Activated naive CD8-positive, alpha-beta T cell treated with anti-CD3 and anti-CD28 coated beads for 36 hours (primary cell): ENCODE measurements around the gene SATB2. TPM values are rescaled to one million over a fixed set of nuclear protein-coding genes. Genes with fewer than 3 reads are reported as not detected.

Source experiments
- DNase-seq: peaks from one replicate; pipeline ENCODE4 v3.0.0; 2021
- H3K27ac Mint-ChIP-seq: one replicate; pipeline ENCODE4 v1.8.0; 2022; ENCODE audit warnings: mild to moderate bottlenecking, moderate library complexity, mixed read lengths
- H3K27me3 Mint-ChIP-seq: one replicate; pipeline ENCODE4 v1.8.0; 2022; ENCODE audit warnings: mild to moderate bottlenecking, mixed read lengths
- H3K36me3 Mint-ChIP-seq: one replicate; pipeline ENCODE4 v1.8.0; 2021; ENCODE audit warnings: mild to moderate bottlenecking, mixed read lengths
- H3K4me1 Mint-ChIP-seq: one replicate; pipeline ENCODE4 v1.8.0; 2021; ENCODE audit warnings: mixed read lengths
- H3K4me3 Mint-ChIP-seq: one replicate; pipeline ENCODE4 v1.8.0; 2022; ENCODE audit warnings: mild to moderate bottlenecking, moderate library complexity, mixed read lengths
- H3K9me3 Mint-ChIP-seq: one replicate; pipeline ENCODE4 v1.8.0; 2022; ENCODE audit warnings: mixed read lengths
- total RNA-seq, 2 experiments: library from RNA; stranded (reverse); gene quantifications; one replicate each; pipeline ENCODE4 v1.2.3, GENCODE V29; 2021

Gene SATB2
- total RNA-seq, 2 experiments from 2014 or later = 0.27 to 0.28 TPM

DNA sequence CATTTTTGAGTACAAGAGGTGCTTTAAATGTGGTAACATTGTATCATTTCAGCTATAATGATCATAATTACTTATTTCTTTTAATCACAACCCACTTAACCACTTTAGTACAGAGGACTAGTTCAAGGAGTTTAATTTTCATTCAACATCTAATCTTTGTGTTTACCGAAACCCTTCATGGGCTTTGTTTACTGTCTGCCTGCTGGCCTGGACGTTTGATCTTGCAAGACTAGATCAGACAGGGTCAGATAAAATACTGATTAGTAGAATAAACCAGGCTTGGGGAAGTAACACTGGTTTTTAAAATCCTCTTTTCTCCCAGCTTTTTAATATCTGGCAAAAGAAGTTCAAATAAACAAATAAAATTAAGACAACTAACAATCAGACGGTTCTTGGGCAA lies 93.6 kb downstream of the SATB2 start:
- Mint-ChIP-seq H3K9me3 (no peaks in the 10 kb centered on the region), H3K4me3 (no peak overlapping the region), H3K27me3 (peaks cover 22% of the 10 kb centered on the region), H3K27ac (no peak overlapping the region), H3K36me3 (no peaks in the 10 kb centered on the region), H3K4me1 (no peaks in the 10 kb centered on the region)
- DNase-seq = no peak

DNA sequence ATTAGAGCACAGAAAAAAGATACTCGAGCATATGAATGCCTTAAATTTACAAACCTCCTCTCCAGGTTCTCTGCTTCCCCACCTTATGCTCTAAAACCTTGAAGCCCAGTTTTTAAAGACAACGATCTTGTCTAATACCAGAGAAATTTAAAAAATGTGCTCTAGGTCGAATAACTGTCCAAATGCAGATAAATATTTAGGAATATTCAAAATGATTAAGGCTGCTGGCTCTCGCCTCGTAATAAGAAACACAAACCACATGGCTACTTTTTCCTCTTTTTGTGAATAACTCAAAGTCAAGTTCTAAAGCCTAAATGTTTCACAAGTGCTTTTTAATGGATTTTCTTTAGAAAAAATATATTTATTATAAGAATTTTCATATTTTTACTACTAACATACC lies 101.3 kb downstream of the SATB2 start:
- no peak overlapping the region for H3K4me3 Mint-ChIP-seq
- DNase-seq = no peak
- H3K27ac Mint-ChIP-seq = no peak overlapping the region
- no peaks in the 10 kb centered on the region for H3K9me3 Mint-ChIP-seq
- peaks cover 5% of the 10 kb centered on the region for H3K27me3 Mint-ChIP-seq
- no peaks in the 10 kb centered on the region for H3K36me3 Mint-ChIP-seq
- H3K4me1 Mint-ChIP-seq = no peaks in the 10 kb centered on the region

- Mint-ChIP-seq H3K27me3 (no peaks in the 10 kb centered on the region), H3K4me3 (no peak overlapping the region)
Observed at GRCh38 chr2:199348871-199349270, 108.9 kb downstream of the SATB2 start.

DNA sequence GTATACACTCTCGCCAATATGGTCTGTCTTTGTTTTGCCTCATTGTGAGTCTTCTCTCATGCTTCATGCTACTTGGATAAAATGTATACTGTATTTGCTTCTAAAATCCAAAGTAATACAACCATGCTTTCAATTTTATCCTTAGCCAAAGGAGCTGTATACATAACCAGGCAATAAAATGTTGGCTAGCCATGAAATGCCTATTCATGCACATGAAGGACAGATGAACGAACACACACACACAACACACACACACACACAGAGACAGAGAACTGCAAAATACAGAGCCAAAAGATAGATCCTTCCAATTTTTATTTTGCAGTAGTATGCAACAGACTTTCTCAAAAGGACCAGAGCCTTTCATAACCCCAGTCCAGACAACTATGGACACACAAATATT lies 113.7 kb downstream of the SATB2 start:
- no peaks in the 10 kb centered on the region for H3K36me3 Mint-ChIP-seq
- no peak overlapping the region for H3K27ac Mint-ChIP-seq
- no peaks in the 10 kb centered on the region for H3K9me3 Mint-ChIP-seq
- H3K4me3 Mint-ChIP-seq = no peak overlapping the region
- H3K4me1 Mint-ChIP-seq = no peaks in the 10 kb centered on the region
- DNase-seq = no peak
- no peaks in the 10 kb centered on the region for H3K27me3 Mint-ChIP-seq

More at GRCh38 chr2:199348871-199349270, 108.9 kb downstream of the SATB2 start:
- no peaks in the 10 kb centered on the region for H3K36me3 Mint-ChIP-seq
- H3K4me1 Mint-ChIP-seq = no peaks in the 10 kb centered on the region
- H3K9me3 Mint-ChIP-seq = no peaks in the 10 kb centered on the region
- DNase-seq = no peak
- no peak overlapping the region for H3K27ac Mint-ChIP-seq

DNA sequence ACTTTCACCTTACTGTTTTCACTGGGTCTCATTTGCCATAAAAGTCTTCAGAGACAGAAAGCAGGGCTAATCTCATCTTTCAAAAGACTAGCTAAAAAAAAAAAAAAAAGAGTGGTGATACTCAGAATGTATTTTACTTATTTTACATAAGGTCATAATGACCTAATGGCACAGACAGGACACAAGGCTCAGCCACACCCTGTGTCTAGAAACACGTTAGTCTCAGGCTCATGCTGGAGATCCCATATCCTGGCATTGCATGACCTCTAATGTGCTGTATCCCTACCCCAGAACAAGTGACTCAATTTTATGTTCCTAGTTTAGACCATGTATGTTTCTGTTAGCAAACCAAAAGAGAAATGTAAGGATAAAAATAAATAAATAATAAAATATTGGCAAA lies 115.4 kb downstream of the SATB2 start:
- Mint-ChIP-seq H3K4me3 (no peak overlapping the region), H3K4me1 (no peaks in the 10 kb centered on the region), H3K27me3 (no peaks in the 10 kb centered on the region), H3K36me3 (no peaks in the 10 kb centered on the region), H3K9me3 (no peaks in the 10 kb centered on the region), H3K27ac (no peak overlapping the region)
- DNase-seq = no peak

DNA sequence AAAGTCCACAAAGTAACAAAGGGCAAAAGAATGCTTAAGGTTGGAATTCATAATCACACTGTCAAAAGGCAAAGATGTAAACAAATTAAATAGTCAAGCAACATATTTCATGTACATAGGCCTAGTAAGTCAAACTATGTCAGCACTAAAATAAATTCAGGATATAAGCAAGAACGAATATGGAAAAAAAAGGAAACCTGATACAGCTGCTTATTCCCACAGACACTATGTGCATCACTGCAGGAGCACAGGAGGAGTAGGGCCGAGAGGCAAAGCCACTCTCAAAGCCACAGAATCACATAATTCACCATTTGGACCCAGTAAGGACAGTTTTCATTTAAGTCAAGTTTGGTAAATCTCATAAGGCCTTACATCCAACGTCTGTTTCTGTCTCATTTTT lies 116.6 kb downstream of the SATB2 start:
- no peak overlapping the region for H3K4me3 Mint-ChIP-seq
- H3K9me3 Mint-ChIP-seq = no peaks in the 10 kb centered on the region
- no peak for DNase-seq
- H3K4me1 Mint-ChIP-seq = no peaks in the 10 kb centered on the region
- no peaks in the 10 kb centered on the region for H3K36me3 Mint-ChIP-seq
- H3K27ac Mint-ChIP-seq = no peak overlapping the region
- no peaks in the 10 kb centered on the region for H3K27me3 Mint-ChIP-seq

DNA sequence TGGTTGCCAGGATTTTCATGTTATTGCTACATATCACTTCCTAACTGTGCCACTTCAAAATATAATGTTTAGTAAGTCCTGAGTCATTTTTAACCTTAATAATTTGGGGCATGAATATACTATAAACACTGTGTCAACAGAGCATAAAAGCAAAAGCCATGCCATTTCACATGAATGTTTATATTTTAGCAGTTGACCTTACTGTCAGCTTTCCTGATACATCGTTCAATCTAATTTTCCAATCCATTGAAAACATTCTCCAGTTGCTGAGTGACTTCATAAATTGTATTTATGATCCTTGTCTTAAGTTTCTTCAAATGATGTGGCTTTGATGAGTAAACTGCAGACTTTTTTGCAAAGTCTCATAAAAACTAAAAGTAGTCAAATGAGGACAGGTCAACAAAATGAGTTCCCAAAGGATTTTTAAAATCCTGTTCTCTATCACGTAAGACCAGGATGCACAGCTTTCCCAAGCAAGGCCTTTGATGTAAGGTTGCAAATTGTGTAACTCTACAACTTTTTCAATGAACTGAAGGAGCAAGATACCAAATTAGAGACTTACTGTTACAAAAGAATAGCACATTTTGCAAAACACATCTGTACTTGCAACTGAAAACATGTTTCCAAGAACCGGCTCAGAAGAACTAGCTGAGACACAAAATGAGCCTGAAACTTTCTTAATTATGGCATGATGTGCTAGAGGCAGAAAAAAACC lies 117.7 kb downstream of the SATB2 start:
- no peak overlapping the region for H3K27ac Mint-ChIP-seq
- H3K4me3 Mint-ChIP-seq = no peak overlapping the region
- DNase-seq = no peak
- H3K4me1 Mint-ChIP-seq = no peaks in the 10 kb centered on the region
- no peaks in the 10 kb centered on the region for H3K9me3 Mint-ChIP-seq
- H3K27me3 Mint-ChIP-seq = no peaks in the 10 kb centered on the region
- H3K36me3 Mint-ChIP-seq = no peaks in the 10 kb centered on the region

GRCh38 chr2:199336546-199336945 lies 121.2 kb downstream of the SATB2 start:
- no peak for DNase-seq
- Mint-ChIP-seq H3K9me3 (no peaks in the 10 kb centered on the region), H3K27ac (no peak overlapping the region), H3K4me1 (no peaks in the 10 kb centered on the region), H3K36me3 (no peaks in the 10 kb centered on the region), H3K27me3 (peaks cover 5% of the 10 kb centered on the region), H3K4me3 (no peak overlapping the region)

- Mint-ChIP-seq H3K4me1 (no peaks in the 10 kb centered on the region), H3K36me3 (no peaks in the 10 kb centered on the region), H3K27ac (no peak overlapping the region), H3K9me3 (no peaks in the 10 kb centered on the region), H3K4me3 (no peak overlapping the region), H3K27me3 (peaks cover 5% of the 10 kb centered on the region)
- DNase-seq = no peak
Observed at GRCh38 chr2:199335502-199335901, 122.2 kb downstream of the SATB2 start.

GRCh38 chr2:199329466-199329865 lies 128.3 kb downstream of the SATB2 start:
- Mint-ChIP-seq H3K9me3 (no peaks in the 10 kb centered on the region), H3K4me1 (no peaks in the 10 kb centered on the region), H3K27me3 (peaks cover 5% of the 10 kb centered on the region), H3K27ac (no peak overlapping the region), H3K36me3 (no peaks in the 10 kb centered on the region), H3K4me3 (no peak overlapping the region)
- DNase-seq = no peak

GRCh38 chr2:199329031-199329430 lies 128.7 kb downstream of the SATB2 start:
- no peaks in the 10 kb centered on the region for H3K36me3 Mint-ChIP-seq
- DNase-seq = no peak
- H3K9me3 Mint-ChIP-seq = no peaks in the 10 kb centered on the region
- no peak overlapping the region for H3K4me3 Mint-ChIP-seq
- no peaks in the 10 kb centered on the region for H3K4me1 Mint-ChIP-seq
- no peak overlapping the region for H3K27ac Mint-ChIP-seq
- H3K27me3 Mint-ChIP-seq = peaks cover 5% of the 10 kb centered on the region

DNA sequence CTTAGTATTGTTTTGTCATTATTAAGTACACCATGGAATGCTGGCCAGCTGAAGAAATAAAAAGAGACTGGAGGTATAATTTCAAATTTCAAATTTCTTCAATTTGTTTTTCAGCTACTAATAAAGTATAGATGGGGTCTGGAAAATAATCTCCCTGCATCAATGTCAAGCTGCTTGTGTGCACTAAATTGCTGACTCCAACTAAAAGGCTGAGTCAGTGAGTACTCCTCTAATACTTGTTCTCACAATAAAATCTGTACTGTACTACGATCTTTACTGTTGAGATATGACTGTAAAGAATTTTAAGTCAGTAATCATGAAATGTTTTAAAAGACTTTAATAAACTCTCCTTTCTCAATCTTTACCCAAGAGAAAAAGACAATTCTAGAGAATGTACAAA lies 131.9 kb downstream of the SATB2 start:
- H3K36me3 Mint-ChIP-seq = no peaks in the 10 kb centered on the region
- H3K4me1 Mint-ChIP-seq = no peaks in the 10 kb centered on the region
- no peak overlapping the region for H3K27ac Mint-ChIP-seq
- H3K4me3 Mint-ChIP-seq = no peak overlapping the region
- H3K27me3 Mint-ChIP-seq = no peaks in the 10 kb centered on the region
- DNase-seq = no peak
- H3K9me3 Mint-ChIP-seq = no peaks in the 10 kb centered on the region

DNA sequence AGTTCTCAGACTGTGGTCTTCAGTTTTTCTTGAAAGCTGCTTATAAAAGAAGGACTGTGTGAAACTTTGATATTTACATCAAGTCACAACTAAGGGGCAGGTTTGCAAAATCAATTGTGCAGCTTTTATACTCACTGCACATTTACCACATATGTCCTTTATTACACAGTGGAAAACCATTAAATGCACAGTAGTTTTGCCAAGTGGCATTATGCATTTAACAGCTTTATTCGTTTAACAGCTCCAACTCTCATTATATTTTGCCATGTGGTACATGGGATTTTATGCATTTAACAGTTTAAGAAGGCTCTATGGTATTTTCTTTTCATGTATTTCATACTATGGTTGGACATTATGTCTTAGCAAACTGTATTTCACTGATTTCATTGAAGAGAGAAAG lies 135.6 kb downstream of the SATB2 start:
- Mint-ChIP-seq H3K4me1 (no peaks in the 10 kb centered on the region), H3K27ac (no peak overlapping the region), H3K9me3 (no peaks in the 10 kb centered on the region), H3K27me3 (peaks cover 5% of the 10 kb centered on the region), H3K4me3 (no peak overlapping the region), H3K36me3 (no peaks in the 10 kb centered on the region)
- DNase-seq = no peak

DNA sequence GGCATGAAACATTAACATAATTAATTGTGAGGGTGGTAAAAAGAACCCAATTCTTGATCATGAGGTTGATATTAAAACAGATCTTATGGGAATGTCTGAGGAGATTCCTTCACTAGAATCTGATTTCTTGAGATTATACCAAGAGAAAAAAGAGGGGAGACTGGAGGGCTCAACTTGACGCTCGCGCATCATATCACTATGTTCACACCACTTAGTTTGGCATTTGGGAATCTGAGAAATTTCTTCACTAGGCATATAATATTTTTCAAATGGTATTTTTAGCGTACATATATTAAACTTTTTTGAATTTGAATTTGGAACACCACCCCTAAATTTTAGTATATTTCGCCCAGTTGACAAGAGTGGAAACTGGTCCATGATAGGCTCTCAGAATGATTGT lies 140.1 kb downstream of the SATB2 start:
- no peaks in the 10 kb centered on the region for H3K4me1 Mint-ChIP-seq
- no peaks in the 10 kb centered on the region for H3K36me3 Mint-ChIP-seq
- H3K27ac Mint-ChIP-seq = no peak overlapping the region
- peaks cover 2% of the 10 kb centered on the region for H3K9me3 Mint-ChIP-seq
- DNase-seq = no peak
- H3K27me3 Mint-ChIP-seq = peaks cover 5% of the 10 kb centered on the region
- H3K4me3 Mint-ChIP-seq = no peak overlapping the region

DNA sequence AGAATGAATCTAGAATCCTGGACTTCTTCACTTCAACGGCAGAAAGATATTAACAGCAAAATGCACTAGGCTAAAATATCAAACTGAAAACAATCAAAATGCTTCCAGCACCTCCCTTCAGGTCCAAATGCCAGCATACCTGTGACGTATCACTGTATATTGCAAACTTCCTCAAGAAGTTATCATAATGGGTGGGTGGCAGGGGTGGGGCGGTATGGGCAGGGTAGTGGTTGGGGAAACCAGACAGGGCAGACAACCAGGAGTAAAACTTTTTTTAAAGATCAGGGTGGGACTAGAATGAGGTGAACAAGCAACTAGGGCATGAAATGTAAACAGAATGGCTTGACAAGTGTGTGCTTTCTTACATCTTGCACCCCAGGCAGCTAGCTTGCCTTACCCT lies 140.9 kb downstream of the SATB2 start:
- Mint-ChIP-seq H3K4me3 (no peak overlapping the region), H3K27me3 (peaks cover 5% of the 10 kb centered on the region), H3K4me1 (no peaks in the 10 kb centered on the region), H3K36me3 (no peaks in the 10 kb centered on the region), H3K27ac (no peak overlapping the region), H3K9me3 (peaks cover 2% of the 10 kb centered on the region)
- no peak for DNase-seq

DNA sequence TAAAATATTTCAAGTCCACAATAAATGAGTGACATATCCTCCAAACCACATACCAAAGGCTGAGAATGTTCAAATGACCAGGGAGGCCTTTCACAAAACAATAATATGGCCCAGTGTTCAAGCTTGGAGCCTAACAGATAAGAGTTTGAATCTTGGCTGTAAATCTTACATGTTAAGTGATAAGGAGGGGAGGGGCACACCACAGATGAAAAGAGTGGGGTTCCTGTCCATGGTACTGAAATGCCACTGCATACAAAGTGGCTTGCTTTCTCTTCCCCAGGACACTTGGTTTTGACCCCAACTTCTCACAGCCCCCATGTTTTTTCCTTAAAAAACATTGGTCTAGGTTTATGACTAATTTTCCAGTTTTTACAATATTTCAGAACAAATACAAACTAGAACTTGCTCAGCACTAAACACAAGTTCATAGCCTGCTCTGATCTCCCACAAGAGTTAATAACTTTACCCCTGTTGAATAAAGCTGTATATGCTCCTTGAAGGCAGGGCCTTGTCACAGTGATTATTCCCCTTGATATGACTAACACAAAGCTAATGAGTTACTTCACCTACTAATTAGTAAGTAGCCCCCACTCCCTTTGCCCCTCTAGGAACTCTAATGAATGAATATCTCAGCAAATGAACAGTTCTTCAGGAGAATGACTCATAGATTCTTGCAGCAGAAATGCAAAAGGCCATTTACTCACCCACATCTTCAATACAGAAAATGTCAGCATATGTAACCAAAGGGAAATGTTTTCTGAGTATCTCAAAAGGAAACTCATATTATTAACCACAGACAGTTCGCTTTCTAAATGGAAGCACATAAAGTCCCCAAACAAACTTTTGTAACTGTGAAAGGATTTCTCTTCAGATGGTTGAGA lies 142.2 kb downstream of the SATB2 start:
- H3K36me3 Mint-ChIP-seq = no peaks in the 10 kb centered on the region
- peaks cover 2% of the 10 kb centered on the region for H3K9me3 Mint-ChIP-seq
- no peak overlapping the region for H3K27ac Mint-ChIP-seq
- H3K4me1 Mint-ChIP-seq = no peaks in the 10 kb centered on the region
- H3K4me3 Mint-ChIP-seq = no peak overlapping the region
- DNase-seq = no peak
- H3K27me3 Mint-ChIP-seq = peaks cover 5% of the 10 kb centered on the region
